PFSK-1 (cell line): ENCODE data around the gene ZSCAN16.

ENCODE experiments used
- FOXP2 ChIP-seq: optimal IDR thresholded peaks from 2 replicates; pipeline ENCODE3; 2011; ENCODE audit warnings: borderline replicate concordance, control low read depth, inconsistent platforms; ENCODE audit not compliant: insufficient read depth; ENCODE audit errors: extremely low read length, extremely low read depth
- POLR2AphosphoS5 ChIP-seq: IDR thresholded peaks from 2 replicates; pipeline ENCODE4 v1.6.1; 2012; ENCODE audit warnings: low read depth, mild to moderate bottlenecking, control low read depth, low read length, moderate library complexity
- TF ChIP-seq, protein P1 (sequence below), 2 experiments: IDR thresholded peaks; 2 replicates each; pipeline versions ENCODE4 v1.6.1 to v1.8.0; 2011 to 2012; ENCODE audit warnings: low read depth in 2 of 2, low read length in 2 of 2, control low read depth in 1 of 2, inconsistent platforms in 1 of 2, mild to moderate bottlenecking in 1 of 2, moderate library complexity in 1 of 2; ENCODE audit not compliant: insufficient read depth in 1 of 2

DNA sequence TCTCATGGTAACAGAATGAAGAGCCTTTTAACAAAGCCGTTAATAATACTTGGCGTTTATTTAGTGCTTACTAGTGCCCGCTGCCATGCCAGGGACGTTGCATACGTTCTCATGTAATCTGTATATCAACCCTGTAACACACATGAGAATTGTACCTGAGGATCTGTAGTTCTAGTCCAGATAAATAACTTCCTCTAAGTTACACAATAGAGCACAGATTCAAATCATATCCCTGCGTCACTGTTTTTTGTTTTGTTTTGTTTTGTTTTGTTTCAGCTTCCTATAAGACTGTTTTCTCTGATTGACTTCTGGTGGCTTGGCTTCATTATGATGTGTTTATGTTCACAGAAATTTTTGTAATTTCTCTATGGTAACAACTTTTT, 553 bp downstream of the ZSCAN16 start:
- no peak for TF ChIP-seq POLR2AphosphoS5
- TF ChIP-seq, protein P1, sequence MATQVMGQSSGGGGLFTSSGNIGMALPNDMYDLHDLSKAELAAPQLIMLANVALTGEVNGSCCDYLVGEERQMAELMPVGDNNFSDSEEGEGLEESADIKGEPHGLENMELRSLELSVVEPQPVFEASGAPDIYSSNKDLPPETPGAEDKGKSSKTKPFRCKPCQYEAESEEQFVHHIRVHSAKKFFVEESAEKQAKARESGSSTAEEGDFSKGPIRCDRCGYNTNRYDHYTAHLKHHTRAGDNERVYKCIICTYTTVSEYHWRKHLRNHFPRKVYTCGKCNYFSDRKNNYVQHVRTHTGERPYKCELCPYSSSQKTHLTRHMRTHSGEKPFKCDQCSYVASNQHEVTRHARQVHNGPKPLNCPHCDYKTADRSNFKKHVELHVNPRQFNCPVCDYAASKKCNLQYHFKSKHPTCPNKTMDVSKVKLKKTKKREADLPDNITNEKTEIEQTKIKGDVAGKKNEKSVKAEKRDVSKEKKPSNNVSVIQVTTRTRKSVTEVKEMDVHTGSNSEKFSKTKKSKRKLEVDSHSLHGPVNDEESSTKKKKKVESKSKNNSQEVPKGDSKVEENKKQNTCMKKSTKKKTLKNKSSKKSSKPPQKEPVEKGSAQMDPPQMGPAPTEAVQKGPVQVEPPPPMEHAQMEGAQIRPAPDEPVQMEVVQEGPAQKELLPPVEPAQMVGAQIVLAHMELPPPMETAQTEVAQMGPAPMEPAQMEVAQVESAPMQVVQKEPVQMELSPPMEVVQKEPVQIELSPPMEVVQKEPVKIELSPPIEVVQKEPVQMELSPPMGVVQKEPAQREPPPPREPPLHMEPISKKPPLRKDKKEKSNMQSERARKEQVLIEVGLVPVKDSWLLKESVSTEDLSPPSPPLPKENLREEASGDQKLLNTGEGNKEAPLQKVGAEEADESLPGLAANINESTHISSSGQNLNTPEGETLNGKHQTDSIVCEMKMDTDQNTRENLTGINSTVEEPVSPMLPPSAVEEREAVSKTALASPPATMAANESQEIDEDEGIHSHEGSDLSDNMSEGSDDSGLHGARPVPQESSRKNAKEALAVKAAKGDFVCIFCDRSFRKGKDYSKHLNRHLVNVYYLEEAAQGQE (IDR thresholded peaks at IDR 0.05; ENCODE audit: insufficient read depth in 1 of 2, low read depth in 2 of 2, low read length in 2 of 2): no peak
- no peak for TF ChIP-seq FOXP2
